SK-N-SH (cell line): ENCODE data around the gene ARID3A. TPM values are rescaled to one million over a fixed set of nuclear protein-coding genes. Genes with fewer than 3 reads are reported as not detected.
A peak's percentile ranks its signal among the peaks of the same experiment; 100 is the strongest.

Experiments used
- CTCF ChIA-PET: fragments of 300-600, 350-600 bp; formaldehyde crosslinking; extraction: SDS; loops from one replicate; lab custom pipeline; 2021; lab: Yijun Ruan, JAX
- POLR2A ChIA-PET: fragments of 350-600 bp; sonication (Branson Sonifier 250); formaldehyde crosslinking; extraction: SDS; loops from one replicate; lab custom pipeline; 2020; ENCODE audit warnings: antibody characterized with exemption, inconsistent platforms; lab: Yijun Ruan, JAX
- DNase-seq: peaks from one replicate; pipeline ENCODE4 v3.0.0; 2012
- H2AFZ ChIP-seq: fragments of 200-600 bp; sonication (generic); 2 replicates; pipeline ENCODE4 v1.8.1; 2016; ENCODE audit warnings: antibody characterized with exemption, mild to moderate bottlenecking, low read depth
- H3F3A ChIP-seq: fragments of 200-600 bp; sonication (generic); replicated peaks from 2 replicates; pipeline ENCODE3; 2016; ENCODE audit warnings: antibody characterized with exemption, mild to moderate bottlenecking; ENCODE audit not compliant: insufficient read depth
- H3K27ac ChIP-seq, 2 experiments: fragments of 200-500 bp in 1 of 2; fragments of 200-600 bp in 1 of 2; sonication (Bioruptor generic) in 1 of 2; sonication (generic), shearing (Covaris generic) in 1 of 2; 2 replicates each; pipeline versions ENCODE4 v1.5.1 to v1.6.1; 2014 to 2016; ENCODE audit warnings: low read depth in 2 of 2, inconsistent platforms in 1 of 2, low read length in 1 of 2, mild to moderate bottlenecking in 1 of 2, mixed read lengths in 1 of 2
- H3K27me3 ChIP-seq: fragments of 200-600 bp; sonication (generic), shearing (Covaris generic); 2 replicates; pipeline ENCODE4 v1.6.1; 2016; ENCODE audit warnings: mixed run types; ENCODE audit not compliant: insufficient read depth
- H3K36me3 ChIP-seq, 2 experiments: fragments of 200-500 bp in 1 of 2; fragments of 200-600 bp in 1 of 2; sonication (Bioruptor generic) in 1 of 2; sonication (generic) in 1 of 2; replicated peaks in 1 of 2; 2 replicates each; pipeline versions ENCODE3 to v1.5.1; 2014 to 2016; ENCODE audit warnings: low read length in 1 of 2, mild to moderate bottlenecking in 1 of 2; ENCODE audit not compliant: insufficient read depth in 2 of 2, control insufficient read depth in 1 of 2
- H3K4me1 ChIP-seq, 2 experiments: fragments of 200-500 bp in 1 of 2; fragments of 200-600 bp in 1 of 2; sonication (Bioruptor generic) in 1 of 2; sonication (generic), shearing (Covaris generic) in 1 of 2; 2 replicates each; pipeline versions ENCODE4 v1.5.1 to v1.6.1; 2014 to 2016; ENCODE audit warnings: low read depth in 1 of 2, low read length in 1 of 2, mixed run types in 1 of 2; ENCODE audit not compliant: insufficient read depth in 2 of 2, control insufficient read depth in 1 of 2
- H3K4me2 ChIP-seq: fragments of 200-600 bp; sonication (generic), shearing (Covaris generic); 2 replicates; pipeline ENCODE4 v1.6.1; 2017; ENCODE audit warnings: mixed run types
- H3K4me3 ChIP-seq, 2 experiments: fragments of 200-500 bp in 1 of 2; fragments of 200-600 bp in 1 of 2; sonication (Bioruptor generic) in 1 of 2; sonication (generic), shearing (Covaris generic) in 1 of 2; 2 replicates each; pipeline versions ENCODE4 v1.5.1 to v1.8.1; 2014 to 2016; ENCODE audit warnings: low read depth in 2 of 2, inconsistent platforms in 1 of 2, low read length in 1 of 2, mild to moderate bottlenecking in 1 of 2, mixed read lengths in 1 of 2, moderate library complexity in 1 of 2
- H3K79me2 ChIP-seq: fragments of 200-600 bp; sonication (generic); 2 replicates; pipeline ENCODE4 v1.8.1; 2017; ENCODE audit warnings: mild to moderate bottlenecking; ENCODE audit not compliant: insufficient read depth
- H3K9ac ChIP-seq: fragments of 200-600 bp; sonication (generic); 2 replicates; pipeline ENCODE4 v1.6.1; 2017; ENCODE audit warnings: mixed run types
- H3K9me2 ChIP-seq: fragments of 200-600 bp; sonication (generic); 2 replicates; pipeline ENCODE4 v1.6.1; 2017; ENCODE audit warnings: mixed run types
- H3K9me3 ChIP-seq: fragments of 200-600 bp; sonication (generic); 2 replicates; pipeline ENCODE4 v1.6.1; 2017; ENCODE audit warnings: mixed run types, mild to moderate bottlenecking, moderate library complexity
- H4K20me1 ChIP-seq: fragments of 200-600 bp; sonication (generic); 2 replicates; pipeline ENCODE4 v1.6.1; 2017; ENCODE audit warnings: mild to moderate bottlenecking, mixed run types; ENCODE audit not compliant: insufficient read depth
- FOXJ3 ChIP-seq: sonication (generic); formaldehyde crosslinking; IDR thresholded peaks from 2 replicates; pipeline ENCODE4 v1.5.1; 2020; ENCODE audit warnings: mild to moderate bottlenecking, missing genetic modification reagents
- NFIC ChIP-seq: IDR thresholded peaks from 2 replicates; pipeline ENCODE4 v1.4.0; 2012; ENCODE audit warnings: borderline replicate concordance
- NRF1 ChIP-seq: IDR thresholded peaks from 2 replicates; pipeline ENCODE4 v1.6.1; 2012; ENCODE audit warnings: low read depth, mild to moderate bottlenecking, low read length
- RFX5 ChIP-seq: IDR thresholded peaks from 2 replicates; pipeline ENCODE4 v1.6.1; 2012; ENCODE audit warnings: mild to moderate bottlenecking, improper control_type of control experiment, low read length
- USF1 ChIP-seq: IDR thresholded peaks from 2 replicates; pipeline ENCODE4 v1.4.0; 2012; ENCODE audit warnings: low read depth, borderline replicate concordance
- WGBS: methylation state at CpG from one replicate; pipeline ENCODE4 v1.1.6; 2017; ENCODE audit warnings: low lambda C conversion rate; 5-methylcytosine and 5-hydroxymethylcytosine counted together
- polyA plus RNA-seq, 3 experiments: library from polyadenylated mRNA; depleted of rRNA; stranded (reverse); fragments of >200 nt; gene quantifications; 2 replicates each; pipeline ENCODE4 v1.2.3, GENCODE V29; 2012
- TF ChIP-seq, protein P1 (sequence below): IDR thresholded peaks from 2 replicates; pipeline ENCODE4 v1.6.1; 2012; ENCODE audit warnings: mild to moderate bottlenecking, low read depth, low read length, moderate library complexity
- TF ChIP-seq, protein P2 (sequence below): IDR thresholded peaks from 2 replicates; pipeline ENCODE4 v1.4.0; 2012; ENCODE audit warnings: low read depth, borderline replicate concordance
- TF ChIP-seq, protein P3 (sequence below): fragments of 200-600 bp; sonication (generic); IDR thresholded peaks from 2 replicates; pipeline ENCODE4 v1.6.1; 2017; ENCODE audit warnings: antibody characterized with exemption, mild to moderate bottlenecking, moderate library complexity

ARID3A gene
- polyA plus RNA-seq, 1 of the 3 experiments (the other 2 are of a cell fraction), result 8.6 TPM

- H3K4me3 ChIP-seq, result no peak overlapping the region; a peak in 1 of 4 replicates
- ChIA-PET CTCF (interaction anchor here (1.6 to 3.8 kb wide), 2 partner anchors 11 to 48 kb away, joined by 5 to 30 read pairs; partner anchors contain the start of gene WDR18), POLR2A (no interaction called here)
- no peaks in the 10 kb centered on the region for H3K27me3 ChIP-seq
- no peaks in the 10 kb centered on the region for H3K4me1 ChIP-seq
- no peaks in the 10 kb centered on the region for H3K79me2 ChIP-seq
- DNase-seq, result peak; percentile 72
- no peaks in the 10 kb centered on the region for H3K9me3 ChIP-seq
- no peak overlapping the region for H3K27ac ChIP-seq
- H2AFZ ChIP-seq, result no peak overlapping the region
- WGBS, result 98% methylated on average over 14 of the region's 14 CpGs
- peaks cover 17 to 34% of the 10 kb centered on the region in 2 experiments for H3K36me3 ChIP-seq
- TF ChIP-seq NFIC (no peak), USF1 (no peak), FOXJ3 (CRISPR knock-in tag) (no peak), NRF1 (no peak), RFX5 (no peak)
- TF ChIP-seq, protein P1, sequence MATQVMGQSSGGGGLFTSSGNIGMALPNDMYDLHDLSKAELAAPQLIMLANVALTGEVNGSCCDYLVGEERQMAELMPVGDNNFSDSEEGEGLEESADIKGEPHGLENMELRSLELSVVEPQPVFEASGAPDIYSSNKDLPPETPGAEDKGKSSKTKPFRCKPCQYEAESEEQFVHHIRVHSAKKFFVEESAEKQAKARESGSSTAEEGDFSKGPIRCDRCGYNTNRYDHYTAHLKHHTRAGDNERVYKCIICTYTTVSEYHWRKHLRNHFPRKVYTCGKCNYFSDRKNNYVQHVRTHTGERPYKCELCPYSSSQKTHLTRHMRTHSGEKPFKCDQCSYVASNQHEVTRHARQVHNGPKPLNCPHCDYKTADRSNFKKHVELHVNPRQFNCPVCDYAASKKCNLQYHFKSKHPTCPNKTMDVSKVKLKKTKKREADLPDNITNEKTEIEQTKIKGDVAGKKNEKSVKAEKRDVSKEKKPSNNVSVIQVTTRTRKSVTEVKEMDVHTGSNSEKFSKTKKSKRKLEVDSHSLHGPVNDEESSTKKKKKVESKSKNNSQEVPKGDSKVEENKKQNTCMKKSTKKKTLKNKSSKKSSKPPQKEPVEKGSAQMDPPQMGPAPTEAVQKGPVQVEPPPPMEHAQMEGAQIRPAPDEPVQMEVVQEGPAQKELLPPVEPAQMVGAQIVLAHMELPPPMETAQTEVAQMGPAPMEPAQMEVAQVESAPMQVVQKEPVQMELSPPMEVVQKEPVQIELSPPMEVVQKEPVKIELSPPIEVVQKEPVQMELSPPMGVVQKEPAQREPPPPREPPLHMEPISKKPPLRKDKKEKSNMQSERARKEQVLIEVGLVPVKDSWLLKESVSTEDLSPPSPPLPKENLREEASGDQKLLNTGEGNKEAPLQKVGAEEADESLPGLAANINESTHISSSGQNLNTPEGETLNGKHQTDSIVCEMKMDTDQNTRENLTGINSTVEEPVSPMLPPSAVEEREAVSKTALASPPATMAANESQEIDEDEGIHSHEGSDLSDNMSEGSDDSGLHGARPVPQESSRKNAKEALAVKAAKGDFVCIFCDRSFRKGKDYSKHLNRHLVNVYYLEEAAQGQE, result no peak
- TF ChIP-seq, protein P2, sequence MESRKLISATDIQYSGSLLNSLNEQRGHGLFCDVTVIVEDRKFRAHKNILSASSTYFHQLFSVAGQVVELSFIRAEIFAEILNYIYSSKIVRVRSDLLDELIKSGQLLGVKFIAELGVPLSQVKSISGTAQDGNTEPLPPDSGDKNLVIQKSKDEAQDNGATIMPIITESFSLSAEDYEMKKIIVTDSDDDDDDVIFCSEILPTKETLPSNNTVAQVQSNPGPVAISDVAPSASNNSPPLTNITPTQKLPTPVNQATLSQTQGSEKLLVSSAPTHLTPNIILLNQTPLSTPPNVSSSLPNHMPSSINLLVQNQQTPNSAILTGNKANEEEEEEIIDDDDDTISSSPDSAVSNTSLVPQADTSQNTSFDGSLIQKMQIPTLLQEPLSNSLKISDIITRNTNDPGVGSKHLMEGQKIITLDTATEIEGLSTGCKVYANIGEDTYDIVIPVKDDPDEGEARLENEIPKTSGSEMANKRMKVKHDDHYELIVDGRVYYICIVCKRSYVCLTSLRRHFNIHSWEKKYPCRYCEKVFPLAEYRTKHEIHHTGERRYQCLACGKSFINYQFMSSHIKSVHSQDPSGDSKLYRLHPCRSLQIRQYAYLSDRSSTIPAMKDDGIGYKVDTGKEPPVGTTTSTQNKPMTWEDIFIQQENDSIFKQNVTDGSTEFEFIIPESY, result no peak
- TF ChIP-seq, protein P3, sequence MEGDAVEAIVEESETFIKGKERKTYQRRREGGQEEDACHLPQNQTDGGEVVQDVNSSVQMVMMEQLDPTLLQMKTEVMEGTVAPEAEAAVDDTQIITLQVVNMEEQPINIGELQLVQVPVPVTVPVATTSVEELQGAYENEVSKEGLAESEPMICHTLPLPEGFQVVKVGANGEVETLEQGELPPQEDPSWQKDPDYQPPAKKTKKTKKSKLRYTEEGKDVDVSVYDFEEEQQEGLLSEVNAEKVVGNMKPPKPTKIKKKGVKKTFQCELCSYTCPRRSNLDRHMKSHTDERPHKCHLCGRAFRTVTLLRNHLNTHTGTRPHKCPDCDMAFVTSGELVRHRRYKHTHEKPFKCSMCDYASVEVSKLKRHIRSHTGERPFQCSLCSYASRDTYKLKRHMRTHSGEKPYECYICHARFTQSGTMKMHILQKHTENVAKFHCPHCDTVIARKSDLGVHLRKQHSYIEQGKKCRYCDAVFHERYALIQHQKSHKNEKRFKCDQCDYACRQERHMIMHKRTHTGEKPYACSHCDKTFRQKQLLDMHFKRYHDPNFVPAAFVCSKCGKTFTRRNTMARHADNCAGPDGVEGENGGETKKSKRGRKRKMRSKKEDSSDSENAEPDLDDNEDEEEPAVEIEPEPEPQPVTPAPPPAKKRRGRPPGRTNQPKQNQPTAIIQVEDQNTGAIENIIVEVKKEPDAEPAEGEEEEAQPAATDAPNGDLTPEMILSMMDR, result peak; percentile 77
- H3K4me2 ChIP-seq, result no peak overlapping the region
- no peaks in the 10 kb centered on the region for H3K9me2 ChIP-seq
- H3F3A ChIP-seq, result peaks cover 9% of the 10 kb centered on the region
- no peaks in the 10 kb centered on the region for H4K20me1 ChIP-seq
- no peak overlapping the region for H3K9ac ChIP-seq
These were observed 44.9 kb downstream of the ARID3A start for GRCh38 chr19:970695-971094.
